ENCODE measurements around the gene ALG8. TPM values are rescaled to one million over a fixed set of nuclear protein-coding genes. Genes with fewer than 3 reads are reported as not detected.

ALG8 gene
- total and polyA plus RNA-seq, 2 of the 8 experiments (the other 6 are each of a cell fraction or from before 2014, with no cell fraction given): 66.7 to 84.3 TPM

DNA sequence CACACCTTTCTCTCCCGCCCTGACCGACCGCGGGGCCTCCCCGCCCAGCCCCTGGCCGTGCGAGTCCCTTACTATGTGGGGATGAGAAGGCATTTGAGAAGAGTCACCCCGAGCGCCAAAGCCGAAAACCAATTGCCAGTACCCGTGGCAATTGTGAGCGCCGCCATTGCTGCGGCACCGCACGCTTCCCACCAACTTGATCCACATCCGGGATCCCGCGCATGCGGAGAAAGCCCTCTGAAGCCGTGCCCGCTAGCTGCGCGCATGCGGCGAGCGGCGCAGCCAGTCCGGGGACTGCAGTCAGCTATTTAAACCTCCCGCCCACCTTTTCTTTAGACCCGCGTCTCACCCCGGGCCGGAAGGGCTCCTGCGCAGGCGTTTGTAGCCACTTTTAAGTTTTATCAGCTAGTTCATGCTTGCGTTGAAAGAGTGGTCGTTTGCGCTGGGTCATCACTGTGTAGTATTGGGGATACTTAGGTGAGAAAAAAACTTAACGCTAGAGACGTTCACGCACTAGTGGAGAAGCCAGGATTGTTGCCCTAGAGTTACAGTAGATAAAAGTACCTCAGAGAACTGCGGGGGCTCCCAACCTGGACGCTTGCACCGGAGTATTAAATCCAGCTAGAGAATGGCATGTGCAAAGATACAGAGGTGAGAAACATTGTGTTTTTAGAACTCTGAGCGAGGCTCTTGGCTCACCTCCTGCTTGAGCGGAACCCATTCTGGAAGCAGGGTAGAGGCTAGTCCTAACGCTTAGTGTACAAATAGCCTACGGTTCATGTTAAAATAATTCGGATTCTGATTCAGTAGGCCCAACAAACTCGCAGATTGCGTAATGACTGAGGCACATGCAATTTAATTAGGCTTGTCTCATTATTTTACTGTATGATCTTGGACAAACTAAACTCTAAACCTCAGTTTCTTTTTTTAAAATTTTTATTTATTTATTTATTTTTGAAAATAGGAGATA is at the start of gene ALG8 (continued):
- TF ChIP-seq PHF8 (conservative IDR thresholded peaks at IDR 0.05; ENCODE audit: low read depth, low read length) (peak; percentile 99), BACH1 (IDR thresholded peaks at IDR 0.05; ENCODE audit: low read length) (no peak), RAD21 (IDR thresholded peaks at IDR 0.05 in 1 of 2, conservative IDR thresholded peaks at IDR 0.05 in 1 of 2; ENCODE audit: low read depth in 2 of 2, low read length in 2 of 2) (no peak; a peak in 1 of 4 replicates), NRF1 (IDR thresholded peaks at IDR 0.05; ENCODE audit: low read depth, low read length) (peak; percentile 89), SAP30 (IDR thresholded peaks at IDR 0.05; ENCODE audit: insufficient read depth, insufficient replicate concordance, low read length) (peak; percentile 49), TCF12 (IDR thresholded peaks at IDR 0.05; ENCODE audit: low read depth, low read length) (0 out of 2 replicates have a peak, but pooled peaks have one; percentile 67), TEAD4 (IDR thresholded peaks at IDR 0.05; ENCODE audit: low read depth, low read length) (no peak), SIX5 (IDR thresholded peaks at IDR 0.05; ENCODE audit: low read depth, low read length) (no peak), ASH2L (IDR thresholded peaks at IDR 0.05; ENCODE audit: low read length) (peak; percentile 93), SRF (IDR thresholded peaks at IDR 0.05; ENCODE audit: low read depth, low read length) (0 out of 2 replicates have a peak, but pooled peaks have one; percentile 26), KDM5A (IDR thresholded peaks at IDR 0.05; ENCODE audit: low read length) (peak; percentile 53; the same call in 1 of the 2 replicates), POLR2AphosphoS5 (IDR thresholded peaks at IDR 0.05; ENCODE audit: low read depth, low read length) (peak; percentile 83), YY1 (IDR thresholded peaks at IDR 0.05; ENCODE audit: low read depth, low read length) (peak; percentile 98), NANOG (IDR thresholded peaks at IDR 0.05; ENCODE audit: insufficient read depth, low read depth, low read length, poor library complexity, severe bottlenecking) (peak; percentile 53), JUND (IDR thresholded peaks at IDR 0.05; ENCODE audit: low read length) (peak; percentile 4; the same call in 1 of the 2 replicates)
- TF ChIP-seq, protein P1, sequence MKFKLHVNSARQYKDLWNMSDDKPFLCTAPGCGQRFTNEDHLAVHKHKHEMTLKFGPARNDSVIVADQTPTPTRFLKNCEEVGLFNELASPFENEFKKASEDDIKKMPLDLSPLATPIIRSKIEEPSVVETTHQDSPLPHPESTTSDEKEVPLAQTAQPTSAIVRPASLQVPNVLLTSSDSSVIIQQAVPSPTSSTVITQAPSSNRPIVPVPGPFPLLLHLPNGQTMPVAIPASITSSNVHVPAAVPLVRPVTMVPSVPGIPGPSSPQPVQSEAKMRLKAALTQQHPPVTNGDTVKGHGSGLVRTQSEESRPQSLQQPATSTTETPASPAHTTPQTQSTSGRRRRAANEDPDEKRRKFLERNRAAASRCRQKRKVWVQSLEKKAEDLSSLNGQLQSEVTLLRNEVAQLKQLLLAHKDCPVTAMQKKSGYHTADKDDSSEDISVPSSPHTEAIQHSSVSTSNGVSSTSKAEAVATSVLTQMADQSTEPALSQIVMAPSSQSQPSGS (IDR thresholded peaks at IDR 0.05; ENCODE audit: low read length): 0 out of 2 replicates have a peak, but pooled peaks have one; percentile 3
- TF ChIP-seq, protein P2, sequence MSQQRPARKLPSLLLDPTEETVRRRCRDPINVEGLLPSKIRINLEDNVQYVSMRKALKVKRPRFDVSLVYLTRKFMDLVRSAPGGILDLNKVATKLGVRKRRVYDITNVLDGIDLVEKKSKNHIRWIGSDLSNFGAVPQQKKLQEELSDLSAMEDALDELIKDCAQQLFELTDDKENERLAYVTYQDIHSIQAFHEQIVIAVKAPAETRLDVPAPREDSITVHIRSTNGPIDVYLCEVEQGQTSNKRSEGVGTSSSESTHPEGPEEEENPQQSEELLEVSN (IDR thresholded peaks at IDR 0.05): peak; percentile 99
